Measurements from ENCODE around the gene TEAD3.

DNA sequence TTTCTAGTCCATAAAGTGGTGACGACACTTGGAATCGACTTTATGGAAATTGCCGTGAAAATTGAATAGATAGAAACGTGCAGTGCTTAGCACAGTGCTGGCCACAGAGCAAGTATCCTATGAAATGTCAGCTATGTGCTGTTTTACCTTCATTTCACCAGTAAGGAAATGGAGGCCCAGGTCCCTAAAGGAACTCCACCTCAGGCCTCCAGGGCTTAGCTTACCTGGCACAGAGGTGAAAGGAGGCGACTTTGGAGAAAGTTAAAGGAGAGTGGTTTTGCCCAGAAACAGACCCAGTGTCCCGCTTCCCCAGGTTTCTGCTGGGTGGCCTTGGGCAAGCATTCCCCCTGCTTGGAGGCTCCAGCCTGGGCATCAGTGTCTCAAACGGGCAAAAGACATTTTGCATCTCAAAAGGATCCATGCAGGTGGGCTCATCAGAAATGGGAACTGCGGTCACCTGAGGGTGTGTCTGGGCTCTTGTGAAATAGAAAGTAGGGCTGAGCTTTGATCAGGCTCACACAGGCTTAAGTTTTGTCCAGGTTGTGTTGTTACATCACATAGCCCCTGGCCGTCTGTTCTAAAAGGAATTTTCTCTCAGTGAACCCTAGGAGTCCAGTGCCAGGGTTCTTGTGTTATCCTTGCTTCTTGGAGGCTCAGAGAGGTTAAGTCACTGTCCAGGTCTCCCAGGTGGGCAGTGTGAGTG lies 22.6 kb upstream of the TEAD3 start:
- TF ChIP-seq CTCF (IDR thresholded peaks at IDR 0.05; ENCODE audit: insufficient read depth, low read length), result no peak
- TF ChIP-seq GABPA (IDR thresholded peaks at IDR 0.05; ENCODE audit: low read depth), result no peak

All from HL-60 (cell line).